Chondrocyte (in vitro differentiated cells): ENCODE data around the gene FBXO10. TPM values are rescaled to one million over a fixed set of nuclear protein-coding genes. Genes with fewer than 3 reads are reported as not detected.

Experiments used
- DNase-seq: peaks from one replicate; pipeline ENCODE4 v3.0.0; 2021; ENCODE audit warnings: mixed read lengths, low spot score
- H3K27ac Mint-ChIP-seq: one replicate; pipeline ENCODE4 v1.8.0; 2021; ENCODE audit warnings: mild to moderate bottlenecking, moderate library complexity, mixed read lengths; ENCODE audit not compliant: unreplicated experiment
- H3K27me3 Mint-ChIP-seq: 2 replicates; pipeline ENCODE4 v1.8.0; 2021; ENCODE audit warnings: low read depth, mixed read lengths
- H3K36me3 Mint-ChIP-seq: 2 replicates; pipeline ENCODE4 v1.8.0; 2021; ENCODE audit warnings: low read depth, mixed read lengths
- H3K4me1 Mint-ChIP-seq: 2 replicates; pipeline ENCODE4 v1.8.0; 2021; ENCODE audit warnings: low read depth, mild to moderate bottlenecking, mixed read lengths
- H3K4me3 Mint-ChIP-seq: one replicate; pipeline ENCODE4 v1.8.0; 2021; ENCODE audit warnings: mild to moderate bottlenecking, moderate library complexity, mixed read lengths; ENCODE audit not compliant: unreplicated experiment
- H3K9me3 Mint-ChIP-seq: 2 replicates; pipeline ENCODE4 v1.8.0; 2021; ENCODE audit warnings: low read depth, mixed read lengths
- total RNA-seq: library from RNA; stranded (reverse); gene quantifications from 3 replicates; pipeline ENCODE4 v1.2.1, GENCODE V29; 2021
- TF ChIP-seq, protein P1 (sequence below): fragments of 200-600 bp; sonication (generic); IDR thresholded peaks from 2 replicates; pipeline ENCODE4 v1.5.0; 2021; ENCODE audit warnings: antibody characterized with exemption, mild to moderate bottlenecking, moderate library complexity

Gene FBXO10
- total RNA-seq, 1 donor from 2014 or later: 15.2 TPM

DNA sequence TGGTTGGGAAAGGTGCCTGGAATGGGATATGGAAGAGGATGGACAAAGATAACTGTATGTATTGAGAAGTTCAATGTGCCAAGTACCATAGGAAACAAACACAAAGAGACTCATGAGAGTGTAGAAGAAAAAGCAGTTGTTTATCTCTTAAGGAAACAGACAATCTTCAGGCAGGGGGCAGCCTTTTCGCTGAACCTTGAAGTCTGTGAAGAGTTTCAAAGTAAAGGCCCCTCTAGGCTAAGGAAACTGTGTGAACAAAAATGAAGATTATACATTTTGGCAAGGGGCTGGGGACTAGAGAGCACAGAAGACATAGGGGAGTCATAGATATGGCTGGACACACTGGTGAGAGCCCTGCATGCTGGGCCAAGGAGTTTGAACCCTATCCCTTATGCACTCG is 47.1 kb upstream of the FBXO10 start:
- Mint-ChIP-seq H3K4me1 (no peaks in the 10 kb centered on the region), H3K36me3 (peaks cover 1% of the 10 kb centered on the region), H3K9me3 (no peaks in the 10 kb centered on the region), H3K27ac (no peak overlapping the region), H3K27me3 (peaks cover 19% of the 10 kb centered on the region), H3K4me3 (no peak overlapping the region)
- TF ChIP-seq, protein P1, sequence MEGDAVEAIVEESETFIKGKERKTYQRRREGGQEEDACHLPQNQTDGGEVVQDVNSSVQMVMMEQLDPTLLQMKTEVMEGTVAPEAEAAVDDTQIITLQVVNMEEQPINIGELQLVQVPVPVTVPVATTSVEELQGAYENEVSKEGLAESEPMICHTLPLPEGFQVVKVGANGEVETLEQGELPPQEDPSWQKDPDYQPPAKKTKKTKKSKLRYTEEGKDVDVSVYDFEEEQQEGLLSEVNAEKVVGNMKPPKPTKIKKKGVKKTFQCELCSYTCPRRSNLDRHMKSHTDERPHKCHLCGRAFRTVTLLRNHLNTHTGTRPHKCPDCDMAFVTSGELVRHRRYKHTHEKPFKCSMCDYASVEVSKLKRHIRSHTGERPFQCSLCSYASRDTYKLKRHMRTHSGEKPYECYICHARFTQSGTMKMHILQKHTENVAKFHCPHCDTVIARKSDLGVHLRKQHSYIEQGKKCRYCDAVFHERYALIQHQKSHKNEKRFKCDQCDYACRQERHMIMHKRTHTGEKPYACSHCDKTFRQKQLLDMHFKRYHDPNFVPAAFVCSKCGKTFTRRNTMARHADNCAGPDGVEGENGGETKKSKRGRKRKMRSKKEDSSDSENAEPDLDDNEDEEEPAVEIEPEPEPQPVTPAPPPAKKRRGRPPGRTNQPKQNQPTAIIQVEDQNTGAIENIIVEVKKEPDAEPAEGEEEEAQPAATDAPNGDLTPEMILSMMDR: no peak
- DNase-seq: no peak

DNA sequence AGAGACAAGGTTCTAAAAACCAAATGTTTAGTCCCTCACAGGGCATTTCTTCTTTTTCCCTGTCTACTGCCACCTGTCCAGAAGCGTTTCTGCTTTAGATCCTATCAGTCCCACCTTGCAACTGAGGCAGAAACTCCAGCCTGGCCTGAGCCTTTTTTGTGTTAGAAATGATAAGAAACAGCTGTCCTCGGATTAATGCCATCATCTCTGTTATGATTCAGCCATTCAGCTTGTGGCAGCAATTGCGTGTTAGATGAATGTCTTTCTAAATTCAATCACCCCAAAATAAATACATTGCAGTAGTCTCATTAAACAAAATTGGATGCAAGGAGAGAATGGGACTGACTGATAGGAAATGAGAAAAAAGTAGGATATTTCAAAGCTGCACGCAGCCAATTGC is 46.3 kb upstream of the FBXO10 start:
- H3K4me3 Mint-ChIP-seq: no peak overlapping the region
- H3K27ac Mint-ChIP-seq: no peak overlapping the region
- H3K4me1 Mint-ChIP-seq: no peaks in the 10 kb centered on the region
- no peak for DNase-seq
- peaks cover 16% of the 10 kb centered on the region for H3K27me3 Mint-ChIP-seq
- TF ChIP-seq, protein P1: no peak
- no peaks in the 10 kb centered on the region for H3K9me3 Mint-ChIP-seq
- H3K36me3 Mint-ChIP-seq: no peaks in the 10 kb centered on the region

DNA sequence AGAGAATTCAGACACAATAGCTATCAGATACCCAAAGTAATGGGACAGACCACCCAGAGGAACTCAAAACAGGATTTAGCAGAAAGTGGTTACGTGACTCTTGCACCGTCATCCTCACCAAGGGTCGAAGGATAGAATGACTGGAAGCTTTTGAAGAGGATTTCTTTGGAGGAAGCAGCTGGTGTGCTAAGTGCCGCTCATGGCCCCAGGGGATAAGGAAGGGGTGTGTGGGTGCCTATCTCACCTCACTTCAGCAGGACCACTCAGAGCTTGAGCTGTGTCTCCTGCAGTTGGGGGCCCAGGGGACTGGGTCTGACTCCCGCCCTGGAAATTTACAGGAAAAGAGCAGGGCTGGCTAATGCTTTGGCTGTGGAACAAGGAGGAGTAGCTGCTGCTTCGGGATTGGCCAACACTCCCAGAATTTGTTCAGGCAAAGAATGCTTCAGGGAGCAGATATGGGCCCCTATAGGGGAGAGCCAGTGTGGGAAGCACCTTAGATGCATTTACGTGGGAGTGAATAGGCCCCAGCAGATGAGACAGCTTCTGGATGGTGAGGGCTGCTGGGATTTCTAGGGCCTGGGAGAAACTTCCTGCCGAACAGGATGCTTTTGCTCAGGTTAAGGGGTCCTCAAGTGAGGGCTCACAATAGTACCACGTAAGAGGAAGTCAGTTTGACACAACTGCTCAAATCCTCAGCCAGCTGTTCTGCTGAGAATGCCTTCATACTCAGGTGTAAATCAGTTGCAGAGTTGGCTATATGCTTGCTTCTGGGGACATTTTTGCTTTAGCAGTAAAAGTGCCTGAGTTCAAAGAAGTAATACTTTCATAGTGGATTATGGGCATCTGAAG is 45.3 kb upstream of the FBXO10 start:
- peaks cover 12% of the 10 kb centered on the region for H3K27me3 Mint-ChIP-seq
- no peaks in the 10 kb centered on the region for H3K4me1 Mint-ChIP-seq
- no peak for DNase-seq
- no peaks in the 10 kb centered on the region for H3K9me3 Mint-ChIP-seq
- no peak overlapping the region for H3K27ac Mint-ChIP-seq
- H3K36me3 Mint-ChIP-seq: no peaks in the 10 kb centered on the region
- H3K4me3 Mint-ChIP-seq: no peak overlapping the region
- TF ChIP-seq, protein P1: no peak

DNA sequence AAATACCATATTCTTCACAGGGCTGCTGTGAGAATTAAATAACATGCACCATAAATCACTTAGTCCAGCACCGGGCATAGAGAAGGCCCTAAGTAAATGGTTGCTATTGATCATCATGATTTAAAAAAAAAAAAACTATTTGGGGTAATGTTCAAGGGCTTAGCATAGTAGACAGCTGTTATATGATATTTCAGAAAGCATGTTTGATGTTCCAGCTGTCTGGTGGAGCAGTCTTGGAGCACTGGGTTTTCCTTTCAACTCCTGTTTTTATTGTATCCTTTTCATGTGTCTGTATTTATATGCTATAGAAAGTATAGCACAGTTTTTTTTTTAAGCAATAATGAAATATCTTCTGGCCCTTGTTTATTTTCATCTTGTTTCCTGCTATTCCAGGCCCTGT is 44.2 kb upstream of the FBXO10 start:
- no peak overlapping the region for H3K4me3 Mint-ChIP-seq
- no peak for DNase-seq
- H3K9me3 Mint-ChIP-seq: no peaks in the 10 kb centered on the region
- TF ChIP-seq, protein P1: no peak
- H3K4me1 Mint-ChIP-seq: no peaks in the 10 kb centered on the region
- H3K27me3 Mint-ChIP-seq: peaks cover 12% of the 10 kb centered on the region
- H3K36me3 Mint-ChIP-seq: no peaks in the 10 kb centered on the region
- H3K27ac Mint-ChIP-seq: no peak overlapping the region

DNA sequence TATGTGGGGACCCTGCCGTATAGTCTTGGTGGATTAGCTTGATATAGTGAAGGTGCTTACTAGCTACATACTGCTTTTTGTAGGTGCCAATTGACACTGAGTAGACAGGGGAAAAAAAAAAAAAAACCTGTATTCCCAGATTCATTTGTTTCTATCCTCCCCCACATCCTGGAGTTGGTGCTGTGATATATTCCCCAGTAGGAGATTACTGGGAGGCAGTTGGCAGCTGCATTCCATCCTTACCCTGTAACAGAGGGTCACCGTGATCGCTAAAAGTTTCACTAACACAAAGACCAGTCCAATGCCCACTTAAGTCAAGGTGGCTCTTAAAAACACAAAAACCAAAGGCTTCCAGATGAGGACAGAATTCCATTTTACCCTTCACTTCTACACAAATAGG is 43.6 kb upstream of the FBXO10 start:
- H3K27me3 Mint-ChIP-seq: peaks cover 12% of the 10 kb centered on the region
- no peak for DNase-seq
- H3K9me3 Mint-ChIP-seq: no peaks in the 10 kb centered on the region
- no peaks in the 10 kb centered on the region for H3K4me1 Mint-ChIP-seq
- H3K27ac Mint-ChIP-seq: no peak overlapping the region
- TF ChIP-seq, protein P1: no peak
- no peaks in the 10 kb centered on the region for H3K36me3 Mint-ChIP-seq
- no peak overlapping the region for H3K4me3 Mint-ChIP-seq
